GM21786 (cell line): ENCODE data around the gene TYW1B.
"Not testable (repeated sequence)": the region's sequence is repeated elsewhere in the genome, so short reads cannot be mapped to it uniquely, and the experiment has no call there.

Source experiments
- ATAC-seq: cut with Tn5 transposase; IDR thresholded peaks from one replicate; pipeline ENCODE4 v1.9.1; 2021; ENCODE audit not compliant: unreplicated experiment

TYW1B gene

DNA sequence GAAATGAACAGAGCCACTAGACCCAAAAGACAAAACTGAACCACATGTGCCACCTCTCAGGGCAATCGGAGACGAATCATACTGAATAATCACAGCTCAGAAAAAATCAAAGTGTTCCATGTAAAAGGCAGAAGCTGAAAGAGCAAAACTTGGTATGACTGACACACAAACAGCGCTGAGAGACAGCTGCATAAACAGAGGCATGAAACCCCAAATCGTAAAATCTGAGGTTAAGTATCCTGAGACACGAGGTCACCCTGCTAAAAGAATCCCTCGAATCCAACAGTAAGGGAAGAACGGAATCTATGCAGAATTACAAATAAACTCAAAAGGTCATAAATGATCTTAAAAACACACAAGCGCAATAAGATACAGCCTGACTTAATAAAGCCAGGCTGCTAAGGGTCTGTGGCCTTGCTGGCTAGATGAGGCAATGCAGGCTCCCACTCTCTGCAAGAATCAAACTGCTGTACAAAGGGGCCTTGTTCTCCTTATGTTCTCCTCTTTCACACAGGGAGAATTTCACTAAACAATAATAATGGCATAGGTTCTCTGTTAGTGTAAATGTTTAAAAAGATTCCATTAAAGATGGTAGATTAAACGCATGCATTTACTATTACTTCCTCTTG, 247.7 kb downstream of the TYW1B start:
- ATAC-seq = not testable (repeated sequence)

DNA sequence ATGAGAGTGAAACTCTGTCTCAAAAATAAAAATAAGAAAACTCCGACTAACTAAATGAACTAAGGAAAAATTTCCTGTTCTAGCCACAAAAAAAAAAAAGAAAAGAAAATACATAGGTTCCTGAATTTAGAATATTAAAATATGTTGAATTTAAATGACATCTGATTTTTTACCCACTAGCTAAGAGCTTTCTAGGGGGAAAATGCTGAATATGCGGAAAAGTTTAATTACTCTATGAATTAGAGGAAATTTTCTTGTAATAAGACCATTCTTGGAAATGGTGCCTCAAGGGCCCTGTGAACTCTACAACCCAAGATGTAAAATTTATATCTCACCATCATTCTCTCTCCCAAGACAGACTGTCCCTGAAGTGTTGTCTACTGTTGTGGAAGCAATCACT, 250.9 kb downstream of the TYW1B start:
- ATAC-seq = no peak

- ATAC-seq = not testable (repeated sequence)
Observed at GRCh38 chr7:72561988-72562387, 266.0 kb downstream of the TYW1B start.

DNA sequence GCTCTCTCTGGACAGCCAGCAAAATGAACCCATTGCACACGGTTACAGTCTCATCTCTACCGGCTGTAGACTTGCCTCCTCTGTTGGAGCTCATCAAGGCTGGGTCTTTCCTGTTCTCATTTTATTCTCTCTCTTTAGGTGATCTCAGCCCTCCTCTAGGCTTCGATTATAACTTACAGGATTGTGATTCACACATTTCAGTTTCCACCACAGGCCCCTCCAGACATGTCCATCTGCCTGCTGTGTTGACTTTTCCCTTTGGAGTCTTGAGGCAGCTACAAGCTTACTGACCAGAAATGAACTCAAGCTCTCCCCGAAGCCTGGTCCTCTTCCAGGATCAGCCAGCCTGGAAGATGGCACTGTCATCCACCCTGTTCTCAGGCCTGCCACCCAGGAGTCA, 268.5 kb downstream of the TYW1B start:
- not testable (repeated sequence) for ATAC-seq

GRCh38 chr7:72556733-72557132, 271.3 kb downstream of the TYW1B start:
- ATAC-seq = not testable (repeated sequence)

DNA sequence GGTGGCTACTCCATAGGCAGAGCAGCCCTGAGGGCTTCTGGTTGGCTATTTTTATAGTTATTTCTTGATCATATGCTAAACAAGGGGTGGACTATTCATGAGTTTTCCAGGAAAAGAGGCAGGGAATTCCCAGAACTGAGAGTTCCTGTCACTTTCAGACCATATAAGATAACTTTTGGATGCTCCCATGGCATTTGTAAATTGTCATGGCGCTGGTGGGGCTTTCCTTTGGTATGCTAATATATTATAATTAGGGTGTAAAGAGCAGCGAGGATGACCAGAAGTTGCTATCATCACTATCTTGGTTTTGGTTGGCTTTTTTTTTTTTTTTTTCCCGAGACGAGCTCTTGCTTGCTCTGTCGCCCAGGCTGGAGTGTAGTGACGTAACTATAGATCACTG, 272.8 kb downstream of the TYW1B start:
- ATAC-seq = not testable (repeated sequence)

DNA sequence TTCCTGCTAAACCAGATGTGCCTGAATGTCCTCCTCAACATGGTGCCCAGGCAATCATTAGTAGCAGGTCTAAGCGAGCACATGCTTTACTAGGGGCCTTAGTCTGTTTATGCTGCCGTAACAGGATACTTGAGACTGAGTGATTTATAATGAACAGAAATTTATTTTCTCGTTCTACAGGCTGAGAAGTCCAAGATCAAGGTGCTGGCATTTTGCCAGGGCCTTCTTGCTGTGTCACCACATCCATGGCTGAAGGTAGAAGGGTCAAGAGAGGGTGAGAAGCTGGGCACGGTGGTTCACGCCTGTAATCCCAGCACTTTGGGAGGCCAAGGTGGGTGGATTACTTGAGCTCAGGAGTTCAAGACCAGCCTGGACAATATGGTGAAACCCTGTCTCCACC, 273.6 kb downstream of the TYW1B start:
- ATAC-seq = not testable (repeated sequence)

- ATAC-seq = not testable (repeated sequence)
Observed at GRCh38 chr7:72550454-72550853, 277.5 kb downstream of the TYW1B start.

- not testable (repeated sequence) for ATAC-seq
Observed at GRCh38 chr7:72546586-72547237, 281.3 kb downstream of the TYW1B start.

DNA sequence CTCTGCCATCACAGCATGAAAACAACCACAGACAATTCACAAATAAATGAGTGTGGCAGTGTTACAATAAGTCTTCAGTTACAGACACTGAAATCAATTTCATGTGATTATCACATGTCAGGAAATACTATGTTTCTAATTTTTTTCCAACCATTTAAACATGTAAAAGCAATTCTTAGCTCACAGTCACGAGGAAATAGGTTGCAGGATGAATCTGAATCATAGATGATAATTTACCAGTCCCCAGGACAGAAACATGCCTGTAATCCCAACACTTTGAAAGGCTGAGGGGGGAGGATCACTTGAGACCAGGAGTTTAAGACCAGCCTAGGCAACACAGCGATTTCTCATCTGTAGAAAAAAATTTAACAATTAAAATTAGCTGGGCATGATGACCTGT, 283.5 kb downstream of the TYW1B start:
- not testable (repeated sequence) for ATAC-seq

GRCh38 chr7:72540923-72541322, 287.1 kb downstream of the TYW1B start:
- no peak for ATAC-seq

- no peak for ATAC-seq
Observed at GRCh38 chr7:72540106-72540611, 287.8 kb downstream of the TYW1B start.

DNA sequence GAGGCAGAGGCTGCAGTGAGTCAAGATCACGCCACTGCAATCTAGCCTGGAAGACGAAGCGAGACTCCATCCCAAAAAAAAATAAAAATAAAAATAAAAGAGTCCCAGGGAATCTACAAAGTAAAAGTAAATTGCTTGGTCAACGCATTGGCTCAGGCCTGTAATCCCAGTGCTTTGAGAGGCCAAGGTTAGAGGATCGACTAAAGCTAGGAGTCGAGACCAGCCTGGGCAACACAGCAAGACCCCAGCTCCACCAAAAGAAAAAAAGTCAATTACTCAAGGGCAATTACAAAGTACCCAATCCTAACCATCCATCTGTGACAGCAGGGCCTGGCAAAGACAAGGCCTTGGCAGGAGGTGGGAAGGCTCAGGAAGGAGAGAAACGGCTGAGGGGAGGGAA, 288.3 kb downstream of the TYW1B start:
- no peak for ATAC-seq

- ATAC-seq = no peak
Observed at GRCh38 chr7:72538856-72539255, 289.1 kb downstream of the TYW1B start.

GRCh38 chr7:72538147-72538546, 289.9 kb downstream of the TYW1B start:
- ATAC-seq = no peak

DNA sequence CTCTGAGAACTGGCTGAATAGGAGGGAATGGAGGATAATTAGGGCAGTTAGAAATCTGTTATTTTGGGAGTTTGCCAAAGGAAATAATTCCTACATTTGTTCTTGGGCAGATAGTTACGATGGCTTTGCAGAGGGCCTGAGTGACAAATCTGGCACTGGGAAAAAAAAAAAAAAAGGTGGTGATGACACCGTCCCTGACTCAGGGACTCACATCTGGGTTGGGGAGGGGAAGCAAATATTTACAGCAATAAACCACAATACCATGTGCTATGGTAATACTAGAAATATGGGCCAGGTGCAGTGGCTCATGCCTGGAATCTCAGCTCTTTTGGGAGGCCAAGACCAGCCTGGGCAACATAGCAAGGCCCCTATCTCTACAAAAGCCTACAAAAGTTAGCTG, 292.0 kb downstream of the TYW1B start:
- not testable (repeated sequence) for ATAC-seq

- not testable (repeated sequence) for ATAC-seq
Observed at GRCh38 chr7:72531048-72531447, 297.0 kb downstream of the TYW1B start.
